ENCODE measurements around the gene DYNC1H1. TPM values are rescaled to one million over a fixed set of nuclear protein-coding genes. Genes with fewer than 3 reads are reported as not detected.
A peak's percentile ranks its signal among the peaks of the same experiment; 100 is the strongest.

DYNC1H1 gene
- total RNA-seq, 2 donors from 2014 or later = 345 to 359 TPM

DNA sequence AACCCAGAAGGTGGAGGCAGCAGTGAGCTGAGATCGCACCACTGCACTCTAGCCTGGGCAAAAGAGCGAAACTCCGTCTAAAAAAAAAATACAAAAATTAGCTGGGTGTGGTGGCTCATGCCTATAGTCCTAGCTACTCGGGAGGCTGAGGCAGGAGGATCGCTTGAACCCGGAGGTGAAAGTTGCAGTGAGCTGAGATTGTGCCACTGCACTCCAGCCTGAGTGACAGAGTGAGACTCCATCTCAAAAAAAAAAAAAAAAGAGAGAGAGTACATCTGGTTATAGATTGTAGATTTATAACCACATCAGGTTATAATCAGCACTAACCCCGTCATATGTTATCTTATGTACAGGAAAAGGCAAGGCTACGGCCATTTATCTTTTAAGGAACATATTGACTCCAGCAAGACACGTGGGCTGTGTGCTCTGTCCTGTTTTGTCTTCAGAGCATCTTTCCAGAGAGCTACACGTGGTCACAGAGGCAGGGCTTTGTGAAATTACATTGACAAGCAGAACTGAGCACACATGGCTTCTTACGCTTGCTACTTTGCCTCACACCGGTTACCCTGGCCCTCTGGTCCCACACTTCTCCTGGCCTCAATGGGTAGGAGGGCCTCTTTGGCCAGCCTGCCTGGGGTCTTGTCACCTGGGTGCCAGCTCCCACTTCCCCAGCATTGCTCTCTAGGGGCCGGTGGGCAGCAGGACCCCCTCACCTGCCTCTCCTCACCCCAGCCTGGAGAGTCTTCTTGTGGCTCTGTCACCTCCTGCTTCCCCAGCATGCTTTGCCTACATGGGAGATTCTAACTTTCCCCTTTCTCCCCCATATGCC lies 6.8 kb upstream of the DYNC1H1 start:
- DNase-seq = no peak
- Histone ChIP-seq H3K9ac (ENCODE audit: low read depth in 2 of 2, low read length in 2 of 2) (no peak overlapping the region), H3K27ac (no peak overlapping the region), H3K4me3 (no peak overlapping the region), H3K27me3 (no peaks in the 10 kb centered on the region), H3K9me3 (no peaks in the 10 kb centered on the region), H3K4me1 (no peaks in the 10 kb centered on the region), H3K36me3 (no peaks in the 10 kb centered on the region)
- intact Hi-C loops (cut with DNase I) = loop anchor here (5.0 kb wide), 1 partner anchor 250 kb away; no protein-coding TSS in a partner anchor
- TF ChIP-seq CTCF (IDR thresholded peaks at IDR 0.05) = no peak

- intact Hi-C loops (cut with DNase I) = loop anchor here (5.0 kb wide), 1 partner anchor 251 kb away; no protein-coding TSS in a partner anchor
These were observed 5.8 kb upstream of the DYNC1H1 start for GRCh38 chr14:101958418-101959180.

GRCh38 chr14:101959277-101959676 lies 5.1 kb upstream of the DYNC1H1 start:
- TF ChIP-seq CTCF (IDR thresholded peaks at IDR 0.05) = no peak
- DNase-seq = no peak
- H3K4me3 ChIP-seq = no peak overlapping the region
- H3K27ac ChIP-seq = no peak overlapping the region
- no peaks in the 10 kb centered on the region for H3K4me1 ChIP-seq
- H3K9me3 ChIP-seq = no peaks in the 10 kb centered on the region
- H3K27me3 ChIP-seq = no peaks in the 10 kb centered on the region
- no peak overlapping the region for H3K9ac ChIP-seq (ENCODE audit: low read depth in 2 of 2, low read length in 2 of 2)
- H3K36me3 ChIP-seq = no peaks in the 10 kb centered on the region
- intact Hi-C loops (cut with DNase I) = loop anchor here (5.0 kb wide), 1 partner anchor 252 kb away; no protein-coding TSS in a partner anchor

More at GRCh38 chr14:101958418-101959180, 5.8 kb upstream of the DYNC1H1 start:
- no peaks in the 10 kb centered on the region for H3K36me3 ChIP-seq
- H3K4me3 ChIP-seq = no peak overlapping the region
- H3K9me3 ChIP-seq = no peaks in the 10 kb centered on the region
- no peaks in the 10 kb centered on the region for H3K4me1 ChIP-seq
- DNase-seq = no peak
- no peak overlapping the region for H3K27ac ChIP-seq
- no peak for TF ChIP-seq CTCF (IDR thresholded peaks at IDR 0.05)
- no peaks in the 10 kb centered on the region for H3K27me3 ChIP-seq
- no peak overlapping the region for H3K9ac ChIP-seq (ENCODE audit: low read depth in 2 of 2, low read length in 2 of 2)

DNA sequence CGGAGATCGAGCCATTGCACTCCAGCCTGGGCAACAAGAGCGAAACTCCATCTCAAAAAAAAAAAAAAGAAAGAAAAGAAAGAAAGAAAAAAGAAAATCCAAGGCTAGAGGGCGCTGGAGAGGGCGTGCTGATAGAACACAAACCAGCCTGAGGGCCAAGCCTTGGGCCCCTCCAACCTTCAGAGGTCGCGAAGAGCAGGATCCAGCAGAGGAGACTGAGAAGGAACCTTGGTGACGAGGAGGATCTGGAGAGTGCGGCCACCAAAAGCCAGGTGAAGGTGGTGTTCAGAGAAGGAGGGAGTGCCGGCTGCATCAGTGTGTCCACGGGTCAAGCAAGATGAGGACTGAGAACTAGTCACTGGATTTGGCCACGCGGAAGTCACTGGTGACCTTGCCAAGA lies 4.1 kb upstream of the DYNC1H1 start:
- TF ChIP-seq CTCF (IDR thresholded peaks at IDR 0.05) = no peak
- H3K27me3 ChIP-seq = no peaks in the 10 kb centered on the region
- no peaks in the 10 kb centered on the region for H3K9me3 ChIP-seq
- no peaks in the 10 kb centered on the region for H3K36me3 ChIP-seq
- H3K27ac ChIP-seq = no peak overlapping the region
- H3K4me1 ChIP-seq = no peaks in the 10 kb centered on the region
- H3K4me3 ChIP-seq = no peak overlapping the region
- intact Hi-C loops (cut with DNase I) = loop anchor here (5.0 to 10.0 kb wide), 2 partner anchors 132 to 355 kb away; partner anchors contain the start of gene ZNF839
- no peak overlapping the region for H3K9ac ChIP-seq (ENCODE audit: low read depth in 2 of 2, low read length in 2 of 2)
- DNase-seq = peak; percentile 35

GRCh38 chr14:101961011-101961721 lies 3.2 kb upstream of the DYNC1H1 start:
- H3K4me3 ChIP-seq = no peak overlapping the region
- H3K36me3 ChIP-seq = no peaks in the 10 kb centered on the region
- no peaks in the 10 kb centered on the region for H3K27me3 ChIP-seq
- intact Hi-C loops (cut with DNase I) = loop anchor here (5.0 to 10.0 kb wide), 2 partner anchors 131 to 354 kb away; partner anchors contain the start of gene ZNF839
- TF ChIP-seq CTCF (IDR thresholded peaks at IDR 0.05) = peak; percentile 87
- peak; percentile 74 for DNase-seq
- no peak overlapping the region for H3K9ac ChIP-seq (ENCODE audit: low read depth in 2 of 2, low read length in 2 of 2)
- no peak overlapping the region for H3K27ac ChIP-seq
- no peaks in the 10 kb centered on the region for H3K9me3 ChIP-seq
- no peaks in the 10 kb centered on the region for H3K4me1 ChIP-seq
